Lower leg skin (tissue), 4 donors: Measurements from ENCODE around the gene MON1A. TPM values are rescaled to one million over a fixed set of nuclear protein-coding genes. Genes with fewer than 3 reads are reported as not detected.
"Not testable (repeated sequence)": the region's sequence is repeated elsewhere in the genome, so short reads cannot be mapped to it uniquely, and the experiment has no call there.

Source experiments
- DNase-seq, 2 donors: peaks; one replicate each; pipeline ENCODE4 v3.0.0-alpha.2; 2019; ENCODE audit warnings: low spot score in 2 of 2
- H3K4me3 ChIP-seq: fragments of 200-600 bp; sonication (generic); 2 replicates; pipeline ENCODE4 v1.5.1; 2017; ENCODE audit warnings: mild to moderate bottlenecking, low read depth; ENCODE audit not compliant: poor library complexity, severe bottlenecking
- CTCF ChIP-seq, 3 donors: fragments of 450-650 bp; IDR thresholded peaks; one replicate each; pipeline ENCODE4 v1.5.1; 2016; ENCODE audit warnings: antibody characterized with exemption in 3 of 3, mild to moderate bottlenecking in 3 of 3, moderate library complexity in 2 of 3
- POLR2A ChIP-seq, 2 donors: fragments of 450-650 bp; IDR thresholded peaks; one replicate each; pipeline ENCODE4 v1.6.1; 2016 to 2017; ENCODE audit warnings: antibody characterized with exemption in 2 of 2, mild to moderate bottlenecking in 1 of 2, moderate library complexity in 1 of 2
- WGBS, 2 donors: methylation state at CpG; one replicate each; pipeline ENCODE4 v1.1.5; 2018; 5-methylcytosine and 5-hydroxymethylcytosine counted together
- intact Hi-C: fragments of 100-400 bp; cut with DNase I; formaldehyde crosslinking; loops from one replicate; pipeline ENCODE4 v1.15.0; 2023; ENCODE audit warnings: low total_unique reads
- total RNA-seq, 4 donors: library from RNA; depleted of rRNA; stranded (reverse); fragments of >200 nt; gene quantifications; one replicate each; pipeline ENCODE4 v1.1.0, GENCODE V29; 2016

The MON1A gene
- total RNA-seq, 4 donors from 2014 or later: 5.6 to 16.7 (median 11.4) TPM

GRCh38 chr3:49927798-49928197 is 1.8 kb downstream of the MON1A start:
- TF ChIP-seq POLR2A (IDR thresholded peaks at IDR 0.05) (no peak), CTCF (IDR thresholded peaks at IDR 0.05) (no peak)
- intact Hi-C loops: no loop called here
- WGBS, 2 donors: 94 to 95% methylated on average over 5 of the region's 5 CpGs
- H3K4me3 ChIP-seq: no peak overlapping the region
- DNase-seq: no peak

- WGBS, 2 donors: 89 to 98% methylated on average over 4 of the region's 4 CpGs
- DNase-seq: no peak
- TF ChIP-seq CTCF (IDR thresholded peaks at IDR 0.05) (no peak), POLR2A (IDR thresholded peaks at IDR 0.05) (no peak)
- no peak overlapping the region for H3K4me3 ChIP-seq
- intact Hi-C loops: no loop called here
These were observed 3.4 kb downstream of the MON1A start for GRCh38 chr3:49926117-49926728.

GRCh38 chr3:49925485-49925884 is 4.1 kb downstream of the MON1A start:
- no peak for DNase-seq
- intact Hi-C loops: no loop called here
- 95 to 96% methylated on average over 2 of the region's 2 CpGs for WGBS, 2 donors
- TF ChIP-seq CTCF (IDR thresholded peaks at IDR 0.05): no peak
- TF ChIP-seq POLR2A (IDR thresholded peaks at IDR 0.05): no peak
- no peak overlapping the region for H3K4me3 ChIP-seq

GRCh38 chr3:49924683-49925082 is 4.9 kb downstream of the MON1A start:
- intact Hi-C loops: no loop called here
- DNase-seq: no peak

GRCh38 chr3:49917806-49918590 is 11.6 kb downstream of the MON1A start:
- intact Hi-C loops, DNase-seq, H3K4me3 ChIP-seq: not testable (repeated sequence)
- 91 to 92% methylated on average over 19 of the region's 19 CpGs for WGBS, 2 donors

More at GRCh38 chr3:49924683-49925082, 4.9 kb downstream of the MON1A start:
- TF ChIP-seq CTCF (IDR thresholded peaks at IDR 0.05): no peak
- TF ChIP-seq POLR2A (IDR thresholded peaks at IDR 0.05): no peak
- no peak overlapping the region for H3K4me3 ChIP-seq
- 58 to 61% methylated on average over 2 of the region's 2 CpGs for WGBS, 2 donors

- no peak for DNase-seq
- intact Hi-C loops: no loop called here
- TF ChIP-seq CTCF (IDR thresholded peaks at IDR 0.05): no peak
- no peak for TF ChIP-seq POLR2A (IDR thresholded peaks at IDR 0.05)
- WGBS, 2 donors: 78 to 96% methylated on average over 5 of the region's 5 CpGs
- H3K4me3 ChIP-seq: no peak overlapping the region
These were observed 12.9 kb downstream of the MON1A start for GRCh38 chr3:49916686-49917085.
